SK-N-DZ (cell line): ENCODE measurements around the gene CEACAM5.
"Not testable (repeated sequence)": the region's sequence is repeated elsewhere in the genome, so short reads cannot be mapped to it uniquely, and the experiment has no call there.

Source experiments
- DNase-seq: peaks from one replicate; pipeline ENCODE4 v3.0.0-alpha.2; 2015; ENCODE audit warnings: low spot score

CEACAM5 gene

DNA sequence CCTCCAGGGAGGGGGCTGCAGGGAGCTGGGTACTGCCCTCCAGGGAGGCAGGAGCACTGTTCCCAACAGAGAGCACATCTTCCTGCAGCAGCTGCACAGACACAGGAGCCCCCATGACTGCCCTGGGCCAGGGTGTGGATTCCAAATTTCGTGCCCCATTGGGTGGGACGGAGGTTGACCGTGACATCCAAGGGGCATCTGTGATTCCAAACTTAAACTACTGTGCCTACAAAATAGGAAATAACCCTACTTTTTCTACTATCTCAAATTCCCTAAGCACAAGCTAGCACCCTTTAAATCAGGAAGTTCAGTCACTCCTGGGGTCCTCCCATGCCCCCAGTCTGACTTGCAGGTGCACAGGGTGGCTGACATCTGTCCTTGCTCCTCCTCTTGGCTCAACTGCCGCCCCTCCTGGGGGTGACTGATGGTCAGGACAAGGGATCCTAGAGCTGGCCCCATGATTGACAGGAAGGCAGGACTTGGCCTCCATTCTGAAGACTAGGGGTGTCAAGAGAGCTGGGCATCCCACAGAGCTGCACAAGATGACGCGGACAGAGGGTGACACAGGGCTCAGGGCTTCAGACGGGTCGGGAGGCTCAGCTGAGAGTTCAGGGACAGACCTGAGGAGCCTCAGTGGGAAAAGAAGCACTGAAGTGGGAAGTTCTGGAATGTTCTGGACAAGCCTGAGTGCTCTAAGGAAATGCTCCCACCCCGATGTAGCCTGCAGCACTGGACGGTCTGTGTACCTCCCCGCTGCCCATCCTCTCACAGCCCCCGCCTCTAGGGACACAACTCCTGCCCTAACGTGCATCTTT is 7.8 kb upstream of the CEACAM5 start:
- no peak for DNase-seq

DNA sequence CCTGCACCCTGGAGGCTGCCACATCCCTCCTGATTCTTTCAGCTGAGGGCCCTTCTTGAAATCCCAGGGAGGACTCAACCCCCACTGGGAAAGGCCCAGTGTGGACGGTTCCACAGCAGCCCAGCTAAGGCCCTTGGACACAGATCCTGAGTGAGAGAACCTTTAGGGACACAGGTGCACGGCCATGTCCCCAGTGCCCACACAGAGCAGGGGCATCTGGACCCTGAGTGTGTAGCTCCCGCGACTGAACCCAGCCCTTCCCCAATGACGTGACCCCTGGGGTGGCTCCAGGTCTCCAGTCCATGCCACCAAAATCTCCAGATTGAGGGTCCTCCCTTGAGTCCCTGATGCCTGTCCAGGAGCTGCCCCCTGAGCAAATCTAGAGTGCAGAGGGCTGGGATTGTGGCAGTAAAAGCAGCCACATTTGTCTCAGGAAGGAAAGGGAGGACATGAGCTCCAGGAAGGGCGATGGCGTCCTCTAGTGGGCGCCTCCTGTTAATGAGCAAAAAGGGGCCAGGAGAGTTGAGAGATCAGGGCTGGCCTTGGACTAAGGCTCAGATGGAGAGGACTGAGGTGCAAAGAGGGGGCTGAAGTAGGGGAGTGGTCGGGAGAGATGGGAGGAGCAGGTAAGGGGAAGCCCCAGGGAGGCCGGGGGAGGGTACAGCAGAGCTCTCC is 6.9 kb upstream of the CEACAM5 start:
- no peak for DNase-seq

DNA sequence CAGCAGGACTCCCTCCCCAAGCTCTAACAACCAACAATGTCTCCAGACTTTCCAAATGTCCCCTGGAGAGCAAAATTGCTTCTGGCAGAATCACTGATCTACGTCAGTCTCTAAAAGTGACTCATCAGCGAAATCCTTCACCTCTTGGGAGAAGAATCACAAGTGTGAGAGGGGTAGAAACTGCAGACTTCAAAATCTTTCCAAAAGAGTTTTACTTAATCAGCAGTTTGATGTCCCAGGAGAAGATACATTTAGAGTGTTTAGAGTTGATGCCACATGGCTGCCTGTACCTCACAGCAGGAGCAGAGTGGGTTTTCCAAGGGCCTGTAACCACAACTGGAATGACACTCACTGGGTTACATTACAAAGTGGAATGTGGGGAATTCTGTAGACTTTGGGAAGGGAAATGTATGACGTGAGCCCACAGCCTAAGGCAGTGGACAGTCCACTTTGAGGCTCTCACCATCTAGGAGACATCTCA is 6.2 kb upstream of the CEACAM5 start:
- no peak for DNase-seq

DNA sequence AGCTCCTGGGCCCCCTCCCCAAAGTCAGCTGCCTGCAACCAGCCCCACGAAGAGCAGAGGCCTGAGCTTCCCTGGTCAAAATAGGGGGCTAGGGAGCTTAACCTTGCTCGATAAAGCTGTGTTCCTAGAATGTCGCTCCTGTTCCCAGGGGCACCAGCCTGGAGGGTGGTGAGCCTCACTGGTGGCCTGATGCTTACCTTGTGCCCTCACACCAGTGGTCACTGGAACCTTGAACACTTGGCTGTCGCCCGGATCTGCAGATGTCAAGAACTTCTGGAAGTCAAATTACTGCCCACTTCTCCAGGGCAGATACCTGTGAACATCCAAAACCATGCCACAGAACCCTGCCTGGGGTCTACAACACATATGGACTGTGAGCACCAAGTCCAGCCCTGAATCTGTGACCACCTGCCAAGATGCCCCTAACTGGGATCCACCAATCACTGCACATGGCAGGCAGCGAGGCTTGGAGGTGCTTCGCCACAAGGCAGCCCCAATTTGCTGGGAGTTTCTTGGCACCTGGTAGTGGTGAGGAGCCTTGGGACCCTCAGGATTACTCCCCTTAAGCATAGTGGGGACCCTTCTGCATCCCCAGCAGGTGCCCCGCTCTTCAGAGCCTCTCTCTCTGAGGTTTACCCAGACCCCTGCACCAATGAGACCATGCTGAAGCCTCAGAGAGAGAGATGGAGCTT is 4.7 kb upstream of the CEACAM5 start:
- no peak for DNase-seq

DNA sequence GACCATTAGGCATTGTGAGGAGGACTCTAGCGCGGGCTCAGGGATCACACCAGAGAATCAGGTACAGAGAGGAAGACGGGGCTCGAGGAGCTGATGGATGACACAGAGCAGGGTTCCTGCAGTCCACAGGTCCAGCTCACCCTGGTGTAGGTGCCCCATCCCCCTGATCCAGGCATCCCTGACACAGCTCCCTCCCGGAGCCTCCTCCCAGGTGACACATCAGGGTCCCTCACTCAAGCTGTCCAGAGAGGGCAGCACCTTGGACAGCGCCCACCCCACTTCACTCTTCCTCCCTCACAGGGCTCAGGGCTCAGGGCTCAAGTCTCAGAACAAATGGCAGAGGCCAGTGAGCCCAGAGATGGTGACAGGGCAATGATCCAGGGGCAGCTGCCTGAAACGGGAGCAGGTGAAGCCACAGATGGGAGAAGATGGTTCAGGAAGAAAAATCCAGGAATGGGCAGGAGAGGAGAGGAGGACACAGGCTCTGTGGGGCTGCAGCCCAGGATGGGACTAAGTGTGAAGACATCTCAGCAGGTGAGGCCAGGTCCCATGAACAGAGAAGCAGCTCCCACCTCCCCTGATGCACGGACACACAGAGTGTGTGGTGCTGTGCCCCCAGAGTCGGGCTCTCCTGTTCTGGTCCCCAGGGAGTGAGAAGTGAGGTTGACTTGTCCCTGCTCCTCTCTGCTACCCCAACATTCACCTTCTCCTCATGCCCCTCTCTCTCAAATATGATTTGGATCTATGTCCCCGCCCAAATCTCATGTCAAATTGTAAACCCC is 2.8 kb upstream of the CEACAM5 start:
- no peak for DNase-seq

DNA sequence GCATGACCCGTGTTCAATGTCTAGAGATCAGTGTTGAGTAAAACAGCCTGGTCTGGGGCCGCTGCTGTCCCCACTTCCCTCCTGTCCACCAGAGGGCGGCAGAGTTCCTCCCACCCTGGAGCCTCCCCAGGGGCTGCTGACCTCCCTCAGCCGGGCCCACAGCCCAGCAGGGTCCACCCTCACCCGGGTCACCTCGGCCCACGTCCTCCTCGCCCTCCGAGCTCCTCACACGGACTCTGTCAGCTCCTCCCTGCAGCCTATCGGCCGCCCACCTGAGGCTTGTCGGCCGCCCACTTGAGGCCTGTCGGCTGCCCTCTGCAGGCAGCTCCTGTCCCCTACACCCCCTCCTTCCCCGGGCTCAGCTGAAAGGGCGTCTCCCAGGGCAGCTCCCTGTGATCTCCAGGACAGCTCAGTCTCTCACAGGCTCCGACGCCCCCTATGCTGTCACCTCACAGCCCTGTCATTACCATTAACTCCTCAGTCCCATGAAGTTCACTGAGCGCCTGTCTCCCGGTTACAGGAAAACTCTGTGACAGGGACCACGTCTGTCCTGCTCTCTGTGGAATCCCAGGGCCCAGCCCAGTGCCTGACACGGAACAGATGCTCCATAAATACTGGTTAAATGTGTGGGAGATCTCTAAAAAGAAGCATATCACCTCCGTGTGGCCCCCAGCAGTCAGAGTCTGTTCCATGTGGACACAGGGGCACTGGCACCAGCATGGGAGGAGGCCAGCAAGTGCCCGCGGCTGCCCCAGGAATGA is 1.5 kb upstream of the CEACAM5 start:
- DNase-seq: peak; percentile 59

DNA sequence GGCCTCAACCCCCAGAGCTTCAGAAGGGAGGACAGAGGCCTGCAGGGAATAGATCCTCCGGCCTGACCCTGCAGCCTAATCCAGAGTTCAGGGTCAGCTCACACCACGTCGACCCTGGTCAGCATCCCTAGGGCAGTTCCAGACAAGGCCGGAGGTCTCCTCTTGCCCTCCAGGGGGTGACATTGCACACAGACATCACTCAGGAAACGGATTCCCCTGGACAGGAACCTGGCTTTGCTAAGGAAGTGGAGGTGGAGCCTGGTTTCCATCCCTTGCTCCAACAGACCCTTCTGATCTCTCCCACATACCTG is 969 bp upstream of the CEACAM5 start:
- DNase-seq: no peak

DNA sequence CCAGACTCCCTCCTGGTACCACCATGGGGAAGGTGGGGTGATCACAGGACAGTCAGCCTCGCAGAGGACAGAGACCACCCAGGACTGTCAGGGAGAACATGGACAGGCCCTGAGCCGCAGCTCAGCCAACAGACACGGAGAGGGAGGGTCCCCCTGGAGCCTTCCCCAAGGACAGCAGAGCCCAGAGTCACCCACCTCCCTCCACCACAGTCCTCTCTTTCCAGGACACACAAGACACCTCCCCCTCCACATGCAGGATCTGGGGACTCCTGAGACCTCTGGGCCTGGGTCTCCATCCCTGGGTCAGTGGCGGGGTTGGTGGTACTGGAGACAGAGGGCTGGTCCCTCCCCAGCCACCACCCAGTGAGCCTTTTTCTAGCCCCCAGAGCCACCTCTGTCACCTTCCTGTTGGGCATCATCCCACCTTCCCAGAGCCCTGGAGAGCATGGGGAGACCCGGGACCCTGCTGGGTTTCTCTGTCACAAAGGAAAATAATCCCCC is 505 bp upstream of the CEACAM5 start:
- DNase-seq: no peak

DNA sequence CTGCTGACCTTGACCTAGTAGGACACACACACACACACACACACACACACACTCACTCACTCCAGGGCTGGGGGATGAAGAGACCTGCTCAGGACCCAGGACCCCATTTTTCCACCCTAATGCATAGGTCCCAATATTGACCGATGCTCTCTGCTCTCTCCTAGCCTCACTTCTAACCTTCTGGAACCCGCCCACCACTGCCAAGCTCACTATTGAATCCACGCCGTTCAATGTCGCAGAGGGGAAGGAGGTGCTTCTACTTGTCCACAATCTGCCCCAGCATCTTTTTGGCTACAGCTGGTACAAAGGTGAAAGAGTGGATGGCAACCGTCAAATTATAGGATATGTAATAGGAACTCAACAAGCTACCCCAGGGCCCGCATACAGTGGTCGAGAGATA is 1.1 kb downstream of the CEACAM5 start:
- not testable (repeated sequence) for DNase-seq

DNA sequence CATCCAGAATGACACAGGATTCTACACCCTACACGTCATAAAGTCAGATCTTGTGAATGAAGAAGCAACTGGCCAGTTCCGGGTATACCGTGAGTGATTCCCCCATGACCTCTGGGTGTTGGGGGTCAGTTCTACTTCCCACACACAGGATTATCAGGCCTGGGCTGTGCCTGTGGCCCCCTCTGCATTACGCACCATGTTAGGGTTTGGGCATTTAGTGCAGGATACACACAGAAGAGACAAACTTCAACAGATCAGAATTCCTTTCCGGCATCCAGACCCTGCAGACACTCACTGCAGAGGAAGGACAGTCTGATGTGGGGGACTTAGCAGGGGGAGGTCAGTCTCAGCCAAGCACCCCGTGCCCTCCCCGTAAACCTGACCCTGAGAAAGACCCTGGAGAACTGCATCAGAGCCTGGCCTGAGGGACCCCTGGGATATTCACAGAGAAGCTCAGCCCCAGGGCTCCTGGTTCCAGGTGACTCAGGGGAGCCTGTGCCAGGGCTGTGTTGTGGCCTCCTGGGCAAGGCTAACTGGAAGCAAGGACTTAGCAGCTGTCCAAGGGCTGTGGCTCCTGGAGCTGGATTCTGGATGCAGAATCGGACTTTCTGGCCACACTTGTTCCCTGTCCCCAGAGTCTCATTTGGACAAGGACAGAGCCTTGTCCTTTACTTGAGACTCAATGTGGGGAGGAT is 1.7 kb downstream of the CEACAM5 start:
- DNase-seq: no peak

DNA sequence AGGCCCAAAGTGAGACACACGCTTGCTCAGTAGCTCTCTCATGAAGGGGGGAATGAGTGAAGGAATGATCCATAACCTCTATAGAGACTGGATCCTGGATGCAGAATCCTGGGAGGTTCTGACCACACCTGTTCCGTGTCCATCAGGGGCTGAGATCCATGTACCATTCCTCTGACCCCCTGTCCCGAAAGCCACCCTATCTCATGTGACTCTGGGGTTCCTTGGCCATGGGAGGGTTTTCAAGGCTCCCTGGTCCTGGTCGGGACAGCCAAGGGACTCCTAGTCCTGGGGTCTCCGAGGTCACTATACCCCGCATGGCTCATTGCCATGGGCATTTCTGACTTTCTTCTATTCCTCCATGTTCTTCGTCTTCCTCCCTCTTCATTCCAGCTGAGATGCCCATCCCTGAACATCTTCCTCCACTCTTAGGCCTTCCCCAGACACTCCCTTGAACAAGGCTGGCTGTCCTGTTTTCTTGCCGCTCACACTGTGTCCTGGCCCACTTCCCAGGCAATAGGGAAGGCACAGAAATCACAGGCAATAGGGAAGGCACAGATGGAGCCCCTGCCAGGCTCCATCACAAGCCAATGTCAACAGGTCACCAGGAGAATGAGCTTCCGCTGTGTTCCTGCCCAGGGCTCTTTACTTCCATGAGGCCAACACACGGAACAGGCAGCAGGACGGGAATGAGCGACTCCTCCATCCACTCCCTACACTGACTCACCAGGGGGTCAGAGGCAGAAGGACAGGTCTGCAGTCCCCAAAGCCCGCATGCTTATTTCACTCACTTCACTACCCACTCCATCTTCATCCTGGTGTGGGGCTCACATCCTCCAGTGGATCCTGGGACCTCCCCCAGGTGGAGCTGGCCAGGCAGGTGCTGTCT is 3.2 kb downstream of the CEACAM5 start:
- no peak for DNase-seq

DNA sequence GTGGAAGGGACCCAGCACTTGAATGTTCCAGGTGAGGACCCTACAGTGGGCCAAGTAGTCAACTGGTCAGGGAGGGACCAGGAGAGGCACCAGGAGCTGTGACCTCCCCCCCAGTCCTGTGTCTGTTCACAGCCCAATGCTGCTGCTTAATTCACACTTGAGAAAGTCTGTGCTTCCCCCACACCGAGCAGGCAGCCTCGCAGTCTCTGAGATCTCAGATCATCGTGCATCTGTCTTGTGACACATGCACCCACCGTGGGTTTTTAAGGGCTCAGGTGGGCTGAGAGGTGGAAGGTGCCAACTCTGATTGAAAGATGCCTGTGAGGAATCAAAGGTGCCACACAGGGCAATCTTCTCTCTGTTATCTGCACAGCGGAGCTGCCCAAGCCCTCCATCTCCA is 6.2 kb downstream of the CEACAM5 start:
- no peak for DNase-seq

DNA sequence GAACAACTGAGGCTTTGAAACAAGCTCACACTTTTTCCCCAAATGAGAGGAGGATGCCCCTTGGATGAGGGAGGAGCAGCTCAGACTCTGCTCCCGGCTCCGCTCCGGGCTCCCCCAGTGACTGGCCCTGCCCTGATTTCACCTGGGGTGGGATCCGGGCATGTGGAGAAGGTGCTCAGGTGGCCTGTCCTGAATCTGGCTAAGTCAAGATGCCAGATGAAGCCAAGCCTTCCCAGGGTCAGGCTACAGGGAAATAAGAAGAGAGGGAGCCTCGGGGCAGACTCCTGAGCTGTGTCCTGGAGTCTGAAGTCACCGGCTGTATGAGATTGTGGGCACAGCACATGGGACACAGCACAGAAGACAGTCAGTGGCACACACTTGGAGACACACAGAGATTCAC is 10.3 kb downstream of the CEACAM5 start:
- no peak for DNase-seq

DNA sequence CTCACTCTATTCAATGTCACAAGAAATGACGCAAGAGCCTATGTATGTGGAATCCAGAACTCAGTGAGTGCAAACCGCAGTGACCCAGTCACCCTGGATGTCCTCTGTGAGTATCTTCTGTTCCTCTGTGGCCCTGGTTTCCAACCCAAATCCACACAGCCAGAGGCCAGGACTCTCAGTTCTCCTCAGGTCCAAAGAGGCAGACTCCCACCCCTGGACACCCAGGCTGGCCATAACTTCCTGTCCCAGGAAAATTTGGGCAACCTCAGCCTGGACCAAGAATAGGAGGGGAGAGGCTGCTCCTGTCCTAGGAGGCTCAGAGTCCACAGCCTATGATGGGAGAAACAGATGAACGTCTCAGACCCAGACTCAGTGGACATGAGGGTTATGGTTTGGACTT is 11.7 kb downstream of the CEACAM5 start:
- DNase-seq: no peak

DNA sequence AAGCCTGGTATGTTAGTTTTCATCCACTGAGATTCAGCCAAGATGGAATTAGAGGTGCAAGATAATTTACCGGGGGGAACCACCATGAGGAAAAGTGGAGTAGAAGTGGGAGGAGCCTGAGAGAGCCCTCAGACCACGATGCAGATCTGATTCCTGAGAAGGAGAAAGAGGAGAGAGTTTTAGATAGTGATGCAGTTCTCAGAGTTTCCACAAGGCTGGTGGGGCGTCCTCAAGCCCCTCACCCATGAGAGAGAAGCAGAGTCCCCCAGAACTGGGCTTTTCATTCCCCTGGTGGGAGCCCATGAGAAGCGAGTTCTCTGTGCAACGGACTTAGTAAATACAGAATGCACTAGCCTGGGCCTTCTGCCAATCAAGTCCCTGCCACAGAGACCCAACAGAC is 18.1 kb downstream of the CEACAM5 start:
- no peak for DNase-seq

DNA sequence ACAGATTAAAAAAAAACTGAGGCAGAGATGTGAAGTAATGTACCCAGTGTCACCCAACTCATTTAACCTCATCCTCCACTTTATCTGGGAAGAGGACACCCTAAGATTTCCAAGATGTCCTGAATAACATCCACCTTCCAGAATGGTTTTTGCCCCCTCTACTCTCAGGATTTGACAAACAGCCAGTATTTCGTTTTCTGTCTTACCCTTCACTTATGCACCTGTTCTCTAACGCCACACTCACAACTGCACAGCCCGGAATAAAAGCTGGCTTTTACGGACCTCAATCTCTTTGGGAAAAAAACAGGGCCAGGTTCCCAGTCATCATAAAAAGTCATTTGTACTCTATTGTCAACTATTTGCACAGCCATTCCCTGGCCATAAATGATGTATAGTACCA is 25.7 kb downstream of the CEACAM5 start:
- DNase-seq: no peak

DNA sequence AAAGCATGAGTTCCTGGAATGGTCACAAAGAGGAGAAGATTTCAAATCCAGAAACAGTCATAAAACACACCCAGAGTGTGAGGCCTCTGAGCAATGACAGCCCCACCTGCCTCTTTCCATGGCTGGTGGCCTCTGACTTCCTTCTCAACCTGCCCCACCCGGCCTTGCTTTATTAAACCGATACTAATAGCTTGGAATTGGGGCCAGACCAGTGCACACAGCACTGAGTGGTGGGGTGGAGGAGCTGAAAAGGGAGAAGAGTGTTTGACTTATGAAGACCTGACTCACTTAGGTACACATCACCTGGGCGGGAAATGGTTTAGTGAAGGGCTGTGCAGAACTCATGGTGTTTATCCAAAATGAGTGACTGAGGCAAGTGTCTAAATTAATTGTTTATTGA is 26.2 kb downstream of the CEACAM5 start:
- DNase-seq: no peak

DNA sequence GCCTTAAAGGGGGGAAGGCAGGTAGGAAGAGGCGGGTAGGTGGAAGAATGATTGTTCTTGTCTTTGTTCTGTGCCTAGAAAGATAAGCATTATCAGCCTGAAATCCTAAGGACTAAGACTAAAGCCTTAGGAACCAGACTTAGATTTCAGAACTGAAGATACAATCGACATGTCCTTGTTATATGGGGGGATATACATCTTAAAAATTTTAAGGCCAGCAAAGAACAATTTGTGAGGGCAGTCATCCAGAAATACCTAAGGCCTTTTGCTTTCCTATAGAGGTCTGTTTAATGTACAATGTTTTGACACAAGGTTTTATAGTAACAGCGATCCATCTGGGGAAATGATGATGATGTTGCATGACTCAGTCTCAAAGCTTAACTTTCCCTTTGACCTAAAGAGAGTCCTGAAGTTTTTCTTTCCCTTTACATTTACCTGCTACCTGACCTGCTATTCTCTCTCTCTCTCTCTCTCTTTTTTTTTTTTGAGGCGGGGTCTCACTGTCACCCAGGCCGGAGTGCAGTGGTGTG is 26.7 kb downstream of the CEACAM5 start:
- no peak for DNase-seq

DNA sequence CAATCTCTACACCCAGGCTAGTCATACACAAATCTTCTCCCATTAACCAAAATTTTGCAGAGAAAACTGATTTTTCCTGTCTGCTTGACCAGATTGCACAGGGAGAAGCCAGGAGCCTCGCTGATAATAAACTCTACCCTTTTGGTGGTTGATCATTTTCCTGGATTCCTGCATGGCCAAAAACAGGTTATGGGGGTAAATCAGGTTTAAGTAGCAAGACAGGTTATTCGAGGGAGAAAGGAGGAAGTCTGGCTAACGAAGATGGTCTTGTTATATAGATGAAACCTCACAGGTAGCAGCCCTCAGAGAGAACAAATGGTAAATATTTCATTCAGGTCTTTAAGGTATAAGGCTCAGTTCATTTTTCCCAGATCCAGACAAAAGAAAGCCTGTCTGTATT is 30.9 kb downstream of the CEACAM5 start:
- DNase-seq: no peak
